Keratinocyte (primary cell): ENCODE data around the gene NAP1L4. TPM values are rescaled to one million over a fixed set of nuclear protein-coding genes. Genes with fewer than 3 reads are reported as not detected.

Experiments
- DNase-seq: peaks from one replicate; pipeline ENCODE4 v3.0.0-alpha.2; 2011; ENCODE audit warnings: low read depth, missing footprints, low spot score
- FAIRE-seq: peaks from 2 replicates; lab custom pipeline; 2011; peaks lifted over from hg19 to GRCh38; lab: Jason Lieb, UNC
- H2AFZ ChIP-seq: 2 replicates; pipeline ENCODE4 v1.6.0; 2012; ENCODE audit warnings: low read length, control low read depth, inconsistent platforms; ENCODE audit not compliant: control insufficient read depth
- H3K27ac ChIP-seq: 2 replicates; pipeline ENCODE4 v1.5.1; 2011; ENCODE audit warnings: low read length; ENCODE audit not compliant: control insufficient read depth, insufficient read depth
- H3K27me3 ChIP-seq: 3 replicates; pipeline ENCODE4 v1.6.0; 2011; ENCODE audit warnings: low read length; ENCODE audit not compliant: control insufficient read depth, insufficient read depth; ENCODE audit errors: extremely low read depth
- H3K36me3 ChIP-seq, 2 experiments: 2 replicates in 1 of 2; 3 replicates in 1 of 2; pipeline ENCODE4 v1.5.1; 2011; ENCODE audit warnings: low read length in 2 of 2, mild to moderate bottlenecking in 1 of 2; ENCODE audit not compliant: control insufficient read depth in 2 of 2, insufficient read depth in 2 of 2; ENCODE audit errors: extremely low read depth in 1 of 2
- H3K4me1 ChIP-seq: 3 replicates; pipeline ENCODE4 v1.5.1; 2011; ENCODE audit warnings: low read length; ENCODE audit not compliant: control insufficient read depth, insufficient read depth; ENCODE audit errors: extremely low read depth
- H3K4me2 ChIP-seq: 3 replicates; pipeline ENCODE4 v1.6.0; 2011; ENCODE audit warnings: low read depth, low read length; ENCODE audit not compliant: control insufficient read depth, insufficient read depth; ENCODE audit errors: extremely low read depth
- H3K4me3 ChIP-seq, 3 experiments: fragments of 200-600 bp in 1 of 3; sonication (generic) in 1 of 3; 2 replicates in 2 of 3; 3 replicates in 1 of 3; pipeline ENCODE4 v1.5.1; 2011 to 2016; ENCODE audit warnings: low read length in 3 of 3, mild to moderate bottlenecking in 3 of 3, control low read depth in 2 of 3, inconsistent platforms in 1 of 3, low read depth in 1 of 3, mixed read lengths in 1 of 3, mixed run types in 1 of 3, moderate library complexity in 1 of 3; ENCODE audit not compliant: control insufficient read depth in 2 of 3, insufficient read depth in 2 of 3; ENCODE audit errors: extremely low read depth in 1 of 3
- H3K79me2 ChIP-seq: 2 replicates; pipeline ENCODE4 v1.6.0; 2012; ENCODE audit warnings: low read length; ENCODE audit not compliant: control insufficient read depth, insufficient read depth
- H3K9ac ChIP-seq: 3 replicates; pipeline ENCODE4 v1.6.0; 2011; ENCODE audit warnings: low read length; ENCODE audit not compliant: control insufficient read depth, insufficient read depth; ENCODE audit errors: extremely low read depth
- H3K9me1 ChIP-seq: 3 replicates; pipeline ENCODE4 v1.6.0; 2011; ENCODE audit warnings: low read length; ENCODE audit not compliant: control insufficient read depth, insufficient read depth; ENCODE audit errors: extremely low read depth
- H3K9me3 ChIP-seq: 2 replicates; pipeline ENCODE4 v1.5.1; 2012; ENCODE audit warnings: low read depth, low read length; ENCODE audit not compliant: control insufficient read depth
- H4K20me1 ChIP-seq: 3 replicates; pipeline ENCODE4 v1.6.0; 2011; ENCODE audit warnings: low read length; ENCODE audit not compliant: control insufficient read depth, insufficient read depth; ENCODE audit errors: extremely low read depth
- CTCF ChIP-seq, 3 experiments: IDR thresholded peaks in 1 of 3; conservative IDR thresholded peaks in 1 of 3; optimal IDR thresholded peaks in 1 of 3; 2 replicates in 2 of 3; 3 replicates in 1 of 3; pipeline versions ENCODE3 to v1.5.1; 2011; ENCODE audit warnings: low read length in 3 of 3, mild to moderate bottlenecking in 3 of 3, moderate library complexity in 2 of 3, control low read depth in 1 of 3, inconsistent platforms in 1 of 3; ENCODE audit not compliant: insufficient read depth in 2 of 3; ENCODE audit errors: extremely low read depth in 1 of 3
- EZH2 ChIP-seq: IDR thresholded peaks from one replicate; pipeline ENCODE4 v1.6.1; 2012; ENCODE audit warnings: inconsistent platforms, mild to moderate bottlenecking, low read length, moderate library complexity
- dilution Hi-C: fragments of 300-500 bp; cut with MboI; formaldehyde crosslinking; loops from one replicate; pipeline ENCODE4 v1.7.0; 2020; ENCODE audit warnings: low sequenced_read_pairs; ENCODE audit not compliant: extremely low pct_ligation_motif_present
- polyA plus RNA-seq, 5 experiments: library from polyadenylated mRNA; depleted of rRNA in 3 of 5; stranded (reverse) in 3 of 5; stranded (forward) in 1 of 5; unstranded in 1 of 5; fragments of >200 nt; gene quantifications; 1 replicate in 1 of 5; 2 replicates in 3 of 5; 3 replicates in 1 of 5; pipeline versions ENCODE4 v1.2.1 to v1.2.3, GENCODE V29; 2011 to 2012; ENCODE audit warnings: missing spikeins in 2 of 5, low read depth in 1 of 5, low replicate concordance in 1 of 5

NAP1L4 gene
- polyA plus RNA-seq, 1 donor (not counting 4 experiments of a cell fraction or from before 2014, with no cell fraction given), result 136 TPM

DNA sequence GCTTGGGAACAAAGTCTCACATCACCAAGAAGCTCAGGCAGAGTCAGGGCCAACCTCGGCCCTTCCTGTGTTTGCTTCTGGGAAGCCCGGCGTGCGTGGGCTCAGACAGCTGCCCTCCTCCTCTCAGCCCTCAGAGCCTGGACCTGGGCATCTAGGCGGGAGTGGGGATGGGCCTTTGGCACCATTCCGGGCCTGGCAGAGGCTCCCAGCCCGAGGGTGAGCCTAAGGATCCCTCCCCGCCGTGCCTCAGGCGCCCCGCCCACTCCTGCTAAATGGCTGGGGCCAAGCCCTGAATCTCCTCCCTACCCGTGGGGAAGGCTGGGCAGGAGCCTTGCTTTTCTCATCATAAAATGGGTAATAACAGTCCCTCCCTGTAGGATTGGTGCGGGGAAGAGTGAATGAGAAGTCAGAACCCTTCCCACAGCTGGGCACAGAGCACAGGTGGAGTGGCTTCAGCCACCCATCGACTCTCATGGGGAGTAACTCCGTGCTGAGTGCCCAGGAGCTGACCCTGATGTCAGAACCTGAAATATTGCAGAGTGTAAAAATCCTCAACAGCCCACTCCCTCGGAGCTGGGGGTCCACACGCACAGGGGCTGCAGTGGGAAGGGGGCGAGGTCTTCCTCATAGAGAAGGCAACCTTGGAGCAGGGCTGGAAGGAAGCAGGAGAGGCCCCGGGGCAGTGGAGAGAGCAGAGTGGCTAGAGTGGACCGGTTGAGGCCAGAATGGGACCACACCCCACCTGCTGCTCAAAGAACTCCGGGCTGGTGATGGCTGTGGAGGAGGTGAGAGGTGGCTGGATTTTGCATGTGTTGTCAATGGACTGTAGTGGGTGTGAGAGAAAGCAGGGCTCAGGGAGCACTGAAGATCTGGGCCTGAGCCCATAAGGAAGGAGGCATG lies 87.7 kb downstream of the NAP1L4 start:
- H3K27me3 ChIP-seq, result no peaks in the 10 kb centered on the region
- peak overlapping the region; percentile 80 for H3K4me2 ChIP-seq
- H3K79me2 ChIP-seq, result no peaks in the 10 kb centered on the region
- no peak overlapping the region for H3K27ac ChIP-seq
- H3K9me3 ChIP-seq, result no peaks in the 10 kb centered on the region
- FAIRE-seq (no peak), DNase-seq (no peak)
- no peaks in the 10 kb centered on the region for H3K36me3 ChIP-seq
- dilution Hi-C loops, result no loop called here
- TF ChIP-seq CTCF (optimal IDR thresholded peaks at IDR 0.05 in 1 of 3, IDR thresholded peaks at IDR 0.05 in 1 of 3, conservative IDR thresholded peaks at IDR 0.05 in 1 of 3; ENCODE audit: extremely low read depth in 1 of 3, insufficient read depth in 2 of 3, low read length in 3 of 3), result no peak
- no peak for TF ChIP-seq EZH2
- H3K4me3 ChIP-seq, result no peak overlapping the region
- H4K20me1 ChIP-seq, result no peaks in the 10 kb centered on the region
- H3K4me1 ChIP-seq, result peaks cover 35% of the 10 kb centered on the region
- H2AFZ ChIP-seq, result no peak overlapping the region
- no peaks in the 10 kb centered on the region for H3K9me1 ChIP-seq
- no peak overlapping the region for H3K9ac ChIP-seq

DNA sequence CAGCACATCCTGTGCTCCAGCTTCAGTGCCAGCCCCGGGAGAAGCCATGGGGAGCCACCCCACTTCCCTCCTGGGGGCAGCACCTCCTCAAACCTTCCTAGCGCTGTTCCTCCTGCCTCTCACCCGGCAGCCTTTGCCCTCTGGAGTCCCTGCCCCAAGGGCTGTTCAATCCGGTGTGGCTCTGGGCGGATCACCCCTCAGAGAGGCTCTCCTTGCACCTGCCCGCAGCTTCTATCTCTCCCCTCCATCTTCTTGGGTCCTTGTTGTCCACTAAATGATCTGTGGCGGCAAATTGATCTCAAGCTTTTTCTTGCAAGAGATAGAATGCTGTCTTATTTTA lies 88.5 kb downstream of the NAP1L4 start:
- H3K27ac ChIP-seq, result no peak overlapping the region
- dilution Hi-C loops, result no loop called here
- H3K4me2 ChIP-seq, result peak overlapping the region; percentile 80
- peak overlapping the region; percentile 62 for H3K9ac ChIP-seq
- DNase-seq, result no peak
- no peak for FAIRE-seq
- H3K9me1 ChIP-seq, result no peaks in the 10 kb centered on the region
- H3K4me1 ChIP-seq, result peaks cover 42% of the 10 kb centered on the region
- peak overlapping the region; percentile 60 to 72 (median 71) for H3K4me3 ChIP-seq
- H3K79me2 ChIP-seq, result no peaks in the 10 kb centered on the region
- no peaks in the 10 kb centered on the region for H3K36me3 ChIP-seq
- H2AFZ ChIP-seq, result no peak overlapping the region
- TF ChIP-seq CTCF (optimal IDR thresholded peaks at IDR 0.05 in 1 of 3, IDR thresholded peaks at IDR 0.05 in 1 of 3, conservative IDR thresholded peaks at IDR 0.05 in 1 of 3; ENCODE audit: extremely low read depth in 1 of 3, insufficient read depth in 2 of 3, low read length in 3 of 3) (peak in 1 of 3 experiments; percentile 14), EZH2 (no peak)
- no peaks in the 10 kb centered on the region for H3K9me3 ChIP-seq
- H4K20me1 ChIP-seq, result no peaks in the 10 kb centered on the region
- H3K27me3 ChIP-seq, result no peaks in the 10 kb centered on the region
